ENCODE measurements around the gene MKLN1. TPM values are rescaled to one million over a fixed set of nuclear protein-coding genes. Genes with fewer than 3 reads are reported as not detected.

MKLN1 gene
- total and polyA plus RNA-seq, 2 experiments from 2014 or later, result 33.8 to 59.3 TPM

GRCh38 chr7:131403322-131403721 lies 75.6 kb downstream of the MKLN1 start:
- Histone ChIP-seq H3K9me3 (ENCODE audit: low read depth) (no peaks in the 10 kb centered on the region), H3K27me3 (no peaks in the 10 kb centered on the region), H3K4me2 (no peak overlapping the region), H3K79me2 (peaks cover 40% of the 10 kb centered on the region), H3K4me3 (no peak overlapping the region), H3K9me2 (replicated peaks; ENCODE audit: insufficient read depth) (no peaks in the 10 kb centered on the region), H3K27ac (no peak overlapping the region), H4K20me1 (ENCODE audit: insufficient read depth, poor library complexity, severe bottlenecking) (no peaks in the 10 kb centered on the region), H3K36me3 (replicated peaks; ENCODE audit: insufficient read depth, low read depth) (peaks cover 3% of the 10 kb centered on the region), H3K4me1 (ENCODE audit: insufficient read depth) (peaks cover 7% of the 10 kb centered on the region), H2AFZ (no peak overlapping the region)
- DNase-seq (ENCODE audit: low spot score), result no peak
- TF ChIP-seq CTCF (IDR thresholded peaks at IDR 0.05; ENCODE audit: poor library complexity), result no peak
- 95% methylated on average over 2 of the region's 2 CpGs for WGBS (ENCODE audit: low lambda C conversion rate, missing lambda C conversion rate)

GRCh38 chr7:131404226-131404911 lies 76.7 kb downstream of the MKLN1 start:
- WGBS (ENCODE audit: low lambda C conversion rate, missing lambda C conversion rate), result 97% methylated on average over 7 of the region's 7 CpGs
- Histone ChIP-seq H2AFZ (no peak overlapping the region), H3K79me2 (peaks cover 49% of the 10 kb centered on the region), H4K20me1 (ENCODE audit: insufficient read depth, poor library complexity, severe bottlenecking) (peaks cover 4% of the 10 kb centered on the region), H3K27me3 (no peaks in the 10 kb centered on the region), H3K27ac (no peak overlapping the region), H3K4me2 (no peak overlapping the region), H3K9me2 (replicated peaks; ENCODE audit: insufficient read depth) (no peaks in the 10 kb centered on the region), H3K9me3 (ENCODE audit: low read depth) (no peaks in the 10 kb centered on the region), H3K4me1 (ENCODE audit: insufficient read depth) (peaks cover 7% of the 10 kb centered on the region), H3K4me3 (no peak overlapping the region), H3K36me3 (replicated peaks; ENCODE audit: insufficient read depth, low read depth) (peaks cover 3% of the 10 kb centered on the region)
- no peak for DNase-seq (ENCODE audit: low spot score)
- TF ChIP-seq EZH2 (IDR thresholded peaks at IDR 0.05; ENCODE audit: borderline replicate concordance), result no peak
- no peak for TF ChIP-seq CTCF (IDR thresholded peaks at IDR 0.05; ENCODE audit: poor library complexity)
- TF ChIP-seq EZH2phosphoT487 (IDR thresholded peaks at IDR 0.05; ENCODE audit: low read depth, severe bottlenecking, unreplicated experiment), result no peak

- WGBS (ENCODE audit: low lambda C conversion rate, missing lambda C conversion rate), result 86% methylated on average over 5 of the region's 5 CpGs
- no peak overlapping the region for H3K27ac ChIP-seq
Measured at GRCh38 chr7:131409129-131409766, 81.6 kb downstream of the MKLN1 start.

More at GRCh38 chr7:131409129-131409766, 81.6 kb downstream of the MKLN1 start:
- Histone ChIP-seq H3K9me3 (ENCODE audit: low read depth) (no peaks in the 10 kb centered on the region), H4K20me1 (ENCODE audit: insufficient read depth, poor library complexity, severe bottlenecking) (peaks cover 6% of the 10 kb centered on the region), H3K4me1 (ENCODE audit: insufficient read depth) (no peaks in the 10 kb centered on the region), H3K36me3 (replicated peaks; ENCODE audit: insufficient read depth, low read depth) (peaks cover 8% of the 10 kb centered on the region), H2AFZ (no peak overlapping the region), H3K4me2 (no peak overlapping the region), H3K9me2 (replicated peaks; ENCODE audit: insufficient read depth) (no peaks in the 10 kb centered on the region), H3K79me2 (peaks cover 51% of the 10 kb centered on the region), H3K4me3 (no peak overlapping the region), H3K27me3 (no peaks in the 10 kb centered on the region)
- DNase-seq (ENCODE audit: low spot score), result no peak
- TF ChIP-seq CTCF (IDR thresholded peaks at IDR 0.05; ENCODE audit: poor library complexity) (no peak), EZH2phosphoT487 (IDR thresholded peaks at IDR 0.05; ENCODE audit: low read depth, severe bottlenecking, unreplicated experiment) (no peak), EZH2 (IDR thresholded peaks at IDR 0.05; ENCODE audit: borderline replicate concordance) (no peak)
